Measurements from ENCODE around the gene DUSP28.

Gene DUSP28

GRCh38 chr2:240586919-240587800, 27.0 kb downstream of the DUSP28 start:
- DNase-seq, result peak in 3 of 4 experiments; percentile 36 to 54 (median 39)

GRCh38 chr2:240588006-240588655, 28.0 kb downstream of the DUSP28 start:
- no peak for DNase-seq

GRCh38 chr2:240588669-240589068, 28.5 kb downstream of the DUSP28 start:
- no peak for DNase-seq

DNA sequence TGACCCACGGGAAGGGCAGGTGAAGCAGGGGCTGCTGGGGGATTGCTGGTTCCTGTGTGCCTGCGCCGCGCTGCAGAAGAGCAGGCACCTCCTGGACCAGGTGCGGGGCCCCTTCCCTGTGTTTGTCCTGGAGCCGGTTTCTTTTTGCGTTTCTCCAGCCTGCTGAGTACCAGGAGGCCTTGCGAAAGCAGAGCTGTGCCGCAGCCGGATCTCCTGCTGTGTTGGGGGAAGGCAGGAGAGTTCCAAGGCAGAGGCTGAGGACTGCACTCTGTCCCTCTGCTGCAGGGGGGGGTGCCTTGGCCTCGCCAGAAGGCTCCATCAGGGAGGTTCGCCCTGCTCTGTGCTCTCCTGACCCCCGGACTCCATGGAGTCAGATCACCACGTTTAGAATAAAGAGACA, 29.2 kb downstream of the DUSP28 start:
- no peak for DNase-seq

- no peak for DNase-seq
Observed at GRCh38 chr2:240589850-240590525, 29.8 kb downstream of the DUSP28 start.

DNA sequence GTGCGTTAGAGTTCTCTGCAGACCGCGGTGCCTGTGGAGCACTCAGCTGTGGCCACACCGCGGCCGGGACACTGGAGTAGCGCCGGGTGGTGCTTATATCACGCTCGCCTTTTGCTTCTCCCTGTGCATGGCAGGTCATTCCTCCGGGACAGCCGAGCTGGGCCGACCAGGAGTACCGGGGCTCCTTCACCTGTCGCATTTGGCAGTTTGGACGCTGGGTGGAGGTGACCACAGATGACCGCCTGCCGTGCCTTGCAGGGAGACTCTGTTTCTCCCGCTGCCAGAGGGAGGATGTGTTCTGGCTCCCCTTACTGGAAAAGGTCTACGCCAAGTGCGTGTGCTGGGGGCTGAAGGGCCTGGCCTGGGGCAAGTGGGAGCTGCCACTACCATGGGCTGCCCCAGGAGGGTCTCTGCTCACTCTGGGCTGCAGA, 30.5 kb downstream of the DUSP28 start:
- no peak for DNase-seq

- no peak for DNase-seq
Observed at GRCh38 chr2:240591226-240591625, 31.1 kb downstream of the DUSP28 start.

- no peak for DNase-seq
Observed at GRCh38 chr2:240591784-240592183, 31.6 kb downstream of the DUSP28 start.

- DNase-seq, result no peak
Observed at GRCh38 chr2:240593026-240593702, 33.0 kb downstream of the DUSP28 start.

GRCh38 chr2:240593703-240594451, 33.7 kb downstream of the DUSP28 start:
- peak in 1 of 4 experiments; percentile 1 for DNase-seq

DNA sequence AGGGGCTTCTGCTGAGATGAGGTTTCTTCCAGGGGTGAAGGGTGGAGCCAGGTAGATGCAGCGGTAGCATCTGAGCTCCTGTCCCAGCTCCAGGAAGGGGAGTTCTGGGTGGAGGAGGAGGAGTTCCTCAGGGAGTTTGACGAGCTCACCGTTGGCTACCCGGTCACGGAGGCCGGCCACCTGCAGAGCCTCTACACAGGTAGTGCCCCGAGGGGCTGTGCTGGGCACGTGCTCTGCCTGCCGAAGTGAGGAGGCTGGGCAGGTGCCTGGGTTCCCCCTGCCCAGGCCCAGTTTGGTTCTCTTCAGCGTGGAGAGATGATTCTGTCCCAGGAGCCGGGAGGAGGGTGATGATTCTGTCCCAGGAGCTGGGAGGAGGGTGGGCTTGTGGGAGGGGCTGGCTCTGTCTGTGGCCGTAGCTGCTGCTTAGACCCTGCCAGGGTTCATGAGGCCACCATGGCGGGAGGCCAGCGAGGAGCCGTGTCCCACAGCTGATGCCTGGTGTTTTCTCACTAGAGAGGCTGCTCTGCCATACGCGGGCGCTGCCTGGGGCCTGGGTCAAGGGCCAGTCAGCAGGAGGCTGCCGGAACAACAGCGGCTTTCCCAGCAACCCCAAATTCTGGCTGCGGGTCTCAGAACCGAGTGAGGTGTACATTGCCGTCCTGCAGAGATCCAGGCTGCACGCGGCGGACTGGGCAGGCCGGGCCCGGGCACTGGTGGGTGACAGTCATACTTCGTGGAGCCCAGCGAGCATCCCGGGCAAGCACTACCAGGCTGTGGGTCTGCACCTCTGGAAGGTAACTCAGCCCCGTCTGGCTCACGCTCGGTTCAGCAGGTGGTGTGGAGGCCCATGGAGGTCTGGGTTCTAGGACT, 34.6 kb downstream of the DUSP28 start:
- peak in 1 of 4 experiments; percentile 1 for DNase-seq

DNA sequence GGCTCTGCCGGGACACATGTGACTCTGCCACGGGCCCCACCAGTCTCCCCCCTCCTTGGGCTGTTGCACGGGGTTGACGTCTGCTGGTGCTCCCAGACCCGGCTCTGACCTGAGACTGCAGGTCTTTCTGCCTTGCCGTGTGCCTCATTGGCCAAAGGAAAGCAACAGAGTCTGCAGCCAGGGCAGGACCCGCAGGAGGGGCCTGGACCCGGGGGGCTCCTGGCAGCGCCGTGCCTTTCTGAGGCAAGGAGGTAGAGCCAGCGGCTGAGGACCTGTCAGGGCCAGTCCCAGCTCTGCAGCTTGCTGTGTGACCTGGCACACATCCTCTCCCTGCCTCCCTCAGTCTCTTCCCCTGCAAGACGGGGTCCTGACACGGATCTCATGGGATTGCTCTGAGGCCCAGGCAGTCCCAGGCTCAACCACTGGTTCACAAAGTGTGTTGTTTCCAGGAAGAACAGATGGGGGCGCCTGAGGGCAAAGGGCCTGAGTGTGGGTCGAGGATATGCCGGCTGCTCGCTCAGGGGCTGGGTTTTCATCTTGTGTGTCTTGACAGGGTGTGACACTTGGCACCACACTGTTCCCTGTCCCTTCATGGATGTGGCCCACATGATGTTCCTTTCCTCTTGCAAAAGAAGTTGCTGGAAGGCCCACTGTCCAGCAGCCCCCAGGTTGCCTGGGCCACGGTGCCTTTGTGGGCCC, 35.4 kb downstream of the DUSP28 start:
- peak; percentile 35 to 68 (median 56) for DNase-seq

- no peak for DNase-seq
Observed at GRCh38 chr2:240596080-240596460, 35.9 kb downstream of the DUSP28 start.

DNA sequence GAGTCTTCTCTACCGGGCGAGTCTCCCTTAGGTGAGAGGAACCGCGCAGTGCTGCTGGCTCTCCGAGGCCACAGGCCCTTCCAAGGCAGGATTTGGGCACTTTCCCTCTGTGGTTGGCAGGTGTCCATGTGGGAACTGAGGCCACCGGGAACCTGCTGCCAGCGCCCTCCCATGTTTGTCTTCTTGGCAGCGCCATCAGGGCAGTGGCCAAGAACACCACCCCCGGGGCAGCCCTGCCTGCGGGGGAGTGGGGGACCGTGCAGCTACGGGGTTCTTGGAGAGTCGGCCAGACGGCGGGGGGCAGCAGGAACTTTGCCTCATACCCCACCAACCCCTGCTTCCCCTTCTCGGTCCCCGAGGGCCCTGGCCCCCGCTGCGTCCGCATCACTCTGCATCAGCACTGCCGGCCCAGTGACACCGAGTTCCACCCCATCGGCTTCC, 36.4 kb downstream of the DUSP28 start:
- DNase-seq, result no peak

DNA sequence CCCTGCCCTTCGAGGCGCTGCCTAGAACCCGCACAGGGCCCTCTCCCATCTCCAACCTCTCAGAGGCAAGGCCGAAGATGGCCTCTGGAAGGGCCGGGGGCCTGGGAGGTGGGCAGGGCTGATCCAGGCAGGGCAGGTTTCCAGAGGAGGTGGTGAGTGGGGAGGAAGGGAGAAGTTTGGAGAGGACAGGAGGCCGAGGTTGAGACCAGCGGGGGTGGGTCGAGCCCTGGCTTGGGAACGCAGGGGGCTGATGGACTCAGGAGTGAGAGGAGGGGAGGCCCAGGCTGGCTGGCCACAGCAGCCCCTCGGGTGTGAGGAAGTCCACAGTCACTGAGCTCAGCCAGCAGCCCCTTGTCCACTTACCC, 36.9 kb downstream of the DUSP28 start:
- DNase-seq, result no peak

- DNase-seq, result no peak
Observed at GRCh38 chr2:240597419-240598181, 37.4 kb downstream of the DUSP28 start.

DNA sequence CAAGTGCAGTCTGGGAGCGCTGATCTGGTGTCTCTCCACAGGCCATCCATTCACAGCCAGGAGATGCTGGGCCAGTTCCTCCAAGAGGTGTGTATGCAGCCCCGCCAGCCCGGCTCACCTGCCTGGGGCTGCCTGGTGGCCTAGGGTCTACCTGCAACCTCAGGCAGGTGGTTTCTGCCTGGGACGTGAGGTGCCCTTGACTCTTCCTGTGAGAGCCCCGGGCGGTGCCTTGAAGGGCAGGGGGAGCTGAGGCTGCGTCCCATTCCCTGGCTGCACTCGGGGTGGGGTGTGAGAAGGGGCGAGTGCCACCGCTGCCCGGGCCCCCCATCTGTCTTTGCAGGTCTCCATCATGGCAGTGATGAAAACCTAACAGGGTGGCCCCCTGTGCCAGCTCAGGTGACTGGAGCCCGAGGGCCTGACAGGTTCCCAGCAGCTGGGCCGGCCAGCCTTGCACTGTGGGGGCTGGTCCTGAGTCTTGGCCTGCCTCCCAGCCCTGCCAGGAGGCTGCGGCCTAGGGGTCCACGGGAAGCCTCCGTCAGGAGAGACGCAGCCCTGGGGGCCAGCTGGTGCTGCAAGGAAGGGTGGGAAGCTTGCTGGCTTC, 38.3 kb downstream of the DUSP28 start:
- no peak for DNase-seq

GRCh38 chr2:240599141-240599583, 39.0 kb downstream of the DUSP28 start:
- no peak for DNase-seq

GRCh38 chr2:240600451-240600961, 40.3 kb downstream of the DUSP28 start:
- no peak for DNase-seq

All from suppressor macrophage (primary cell).